HCT116 (cell line): Measurements from ENCODE around the gene ENGASE.

ENCODE experiments used
- EGR1 ChIP-seq: IDR thresholded peaks from 2 replicates; pipeline ENCODE4 v1.6.1; 2012; ENCODE audit warnings: low read depth
- EZH2 ChIP-seq: fragments of 200-600 bp; sonication (generic); IDR thresholded peaks from 2 replicates; pipeline ENCODE4 v1.6.1; 2017; ENCODE audit warnings: antibody characterized with exemption, mixed run types
- EZH2phosphoT487 ChIP-seq: fragments of 200-600 bp; IDR thresholded peaks from 2 replicates; pipeline ENCODE4 v1.6.1; 2018; ENCODE audit warnings: antibody characterized with exemption, borderline replicate concordance
- POLR2A ChIP-seq: IDR thresholded peaks from 2 replicates; pipeline ENCODE4 v1.7.0; 2011; ENCODE audit warnings: borderline replicate concordance; ENCODE audit not compliant: insufficient read depth, insufficient read length; ENCODE audit errors: extremely low read depth
- POLR2AphosphoS5 ChIP-seq: IDR thresholded peaks from 2 replicates; pipeline ENCODE4 v1.6.1; 2011; ENCODE audit warnings: mild to moderate bottlenecking, low read depth, low read length, moderate library complexity
- RAD21 ChIP-seq: IDR thresholded peaks from 2 replicates; pipeline ENCODE4 v1.6.1; 2012; ENCODE audit warnings: low read depth, mild to moderate bottlenecking
- SIN3A ChIP-seq: IDR thresholded peaks from 2 replicates; pipeline ENCODE4 v1.6.1; 2012; ENCODE audit warnings: low read depth
- SRF ChIP-seq: IDR thresholded peaks from 2 replicates; pipeline ENCODE4 v1.6.1; 2012; ENCODE audit warnings: low read depth
- TF ChIP-seq, protein P1 (sequence below), 3 experiments: fragments of 200-600 bp in 1 of 3; sonication (generic) in 1 of 3; IDR thresholded peaks in 2 of 3; conservative IDR thresholded peaks in 1 of 3; 2 replicates each; pipeline ENCODE4 v1.5.1; 2012 to 2017; ENCODE audit warnings: low read depth in 2 of 3, low read length in 2 of 3, antibody characterized with exemption in 1 of 3, borderline replicate concordance in 1 of 3, control low read depth in 1 of 3, mild to moderate bottlenecking in 1 of 3, mixed read lengths in 1 of 3, mixed run types in 1 of 3, moderate library complexity in 1 of 3; ENCODE audit not compliant: insufficient read depth in 1 of 3
- TF ChIP-seq, protein P2 (sequence below): IDR thresholded peaks from 2 replicates; pipeline ENCODE4 v1.6.1; 2012
- TF ChIP-seq, protein P3 (sequence below): IDR thresholded peaks from 2 replicates; pipeline ENCODE4 v1.6.1; 2012; ENCODE audit warnings: low read depth

DNA sequence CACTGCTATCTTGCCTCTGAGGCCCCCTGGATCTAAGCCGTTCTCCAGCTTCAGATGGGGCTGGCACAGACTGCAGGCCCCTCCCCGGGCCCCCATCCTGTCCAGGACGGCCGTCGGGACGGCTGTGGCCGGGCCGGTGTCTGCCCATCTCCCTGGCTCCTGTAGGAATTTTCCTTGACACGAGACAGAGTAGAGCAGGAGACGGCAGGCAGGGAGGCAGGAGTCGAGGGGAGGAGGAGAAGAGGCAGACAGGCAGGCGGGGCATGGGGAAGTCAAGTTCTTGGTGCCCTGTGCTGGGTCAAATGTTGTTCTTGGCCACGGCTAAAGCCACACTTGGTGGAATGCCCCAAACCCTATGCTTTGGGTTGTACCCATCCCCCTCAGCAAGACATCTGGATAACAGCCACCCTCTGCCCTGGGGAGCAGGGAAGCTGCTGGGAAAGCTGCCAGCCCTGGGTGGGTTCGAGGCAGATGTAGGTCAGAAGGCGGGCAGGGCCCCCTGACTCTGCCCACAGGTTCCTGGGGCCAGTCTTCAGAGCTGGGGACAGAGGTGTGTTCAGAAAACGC is 46.6 kb upstream of the ENGASE start:
- no peak for TF ChIP-seq POLR2A
- TF ChIP-seq, protein P1, sequence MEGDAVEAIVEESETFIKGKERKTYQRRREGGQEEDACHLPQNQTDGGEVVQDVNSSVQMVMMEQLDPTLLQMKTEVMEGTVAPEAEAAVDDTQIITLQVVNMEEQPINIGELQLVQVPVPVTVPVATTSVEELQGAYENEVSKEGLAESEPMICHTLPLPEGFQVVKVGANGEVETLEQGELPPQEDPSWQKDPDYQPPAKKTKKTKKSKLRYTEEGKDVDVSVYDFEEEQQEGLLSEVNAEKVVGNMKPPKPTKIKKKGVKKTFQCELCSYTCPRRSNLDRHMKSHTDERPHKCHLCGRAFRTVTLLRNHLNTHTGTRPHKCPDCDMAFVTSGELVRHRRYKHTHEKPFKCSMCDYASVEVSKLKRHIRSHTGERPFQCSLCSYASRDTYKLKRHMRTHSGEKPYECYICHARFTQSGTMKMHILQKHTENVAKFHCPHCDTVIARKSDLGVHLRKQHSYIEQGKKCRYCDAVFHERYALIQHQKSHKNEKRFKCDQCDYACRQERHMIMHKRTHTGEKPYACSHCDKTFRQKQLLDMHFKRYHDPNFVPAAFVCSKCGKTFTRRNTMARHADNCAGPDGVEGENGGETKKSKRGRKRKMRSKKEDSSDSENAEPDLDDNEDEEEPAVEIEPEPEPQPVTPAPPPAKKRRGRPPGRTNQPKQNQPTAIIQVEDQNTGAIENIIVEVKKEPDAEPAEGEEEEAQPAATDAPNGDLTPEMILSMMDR (IDR thresholded peaks at IDR 0.05 in 2 of 3, conservative IDR thresholded peaks at IDR 0.05 in 1 of 3; ENCODE audit: borderline replicate concordance in 1 of 3, insufficient read depth in 1 of 3, low read depth in 2 of 3, low read length in 2 of 3): no peak
- no peak for TF ChIP-seq RAD21
- TF ChIP-seq EZH2phosphoT487: no peak
- no peak for TF ChIP-seq POLR2AphosphoS5
- no peak for TF ChIP-seq SRF
- no peak for TF ChIP-seq SIN3A
- TF ChIP-seq, protein P2, sequence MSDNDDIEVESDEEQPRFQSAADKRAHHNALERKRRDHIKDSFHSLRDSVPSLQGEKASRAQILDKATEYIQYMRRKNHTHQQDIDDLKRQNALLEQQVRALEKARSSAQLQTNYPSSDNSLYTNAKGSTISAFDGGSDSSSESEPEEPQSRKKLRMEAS: no peak
- TF ChIP-seq, protein P3, sequence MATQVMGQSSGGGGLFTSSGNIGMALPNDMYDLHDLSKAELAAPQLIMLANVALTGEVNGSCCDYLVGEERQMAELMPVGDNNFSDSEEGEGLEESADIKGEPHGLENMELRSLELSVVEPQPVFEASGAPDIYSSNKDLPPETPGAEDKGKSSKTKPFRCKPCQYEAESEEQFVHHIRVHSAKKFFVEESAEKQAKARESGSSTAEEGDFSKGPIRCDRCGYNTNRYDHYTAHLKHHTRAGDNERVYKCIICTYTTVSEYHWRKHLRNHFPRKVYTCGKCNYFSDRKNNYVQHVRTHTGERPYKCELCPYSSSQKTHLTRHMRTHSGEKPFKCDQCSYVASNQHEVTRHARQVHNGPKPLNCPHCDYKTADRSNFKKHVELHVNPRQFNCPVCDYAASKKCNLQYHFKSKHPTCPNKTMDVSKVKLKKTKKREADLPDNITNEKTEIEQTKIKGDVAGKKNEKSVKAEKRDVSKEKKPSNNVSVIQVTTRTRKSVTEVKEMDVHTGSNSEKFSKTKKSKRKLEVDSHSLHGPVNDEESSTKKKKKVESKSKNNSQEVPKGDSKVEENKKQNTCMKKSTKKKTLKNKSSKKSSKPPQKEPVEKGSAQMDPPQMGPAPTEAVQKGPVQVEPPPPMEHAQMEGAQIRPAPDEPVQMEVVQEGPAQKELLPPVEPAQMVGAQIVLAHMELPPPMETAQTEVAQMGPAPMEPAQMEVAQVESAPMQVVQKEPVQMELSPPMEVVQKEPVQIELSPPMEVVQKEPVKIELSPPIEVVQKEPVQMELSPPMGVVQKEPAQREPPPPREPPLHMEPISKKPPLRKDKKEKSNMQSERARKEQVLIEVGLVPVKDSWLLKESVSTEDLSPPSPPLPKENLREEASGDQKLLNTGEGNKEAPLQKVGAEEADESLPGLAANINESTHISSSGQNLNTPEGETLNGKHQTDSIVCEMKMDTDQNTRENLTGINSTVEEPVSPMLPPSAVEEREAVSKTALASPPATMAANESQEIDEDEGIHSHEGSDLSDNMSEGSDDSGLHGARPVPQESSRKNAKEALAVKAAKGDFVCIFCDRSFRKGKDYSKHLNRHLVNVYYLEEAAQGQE: no peak
- no peak for TF ChIP-seq EZH2
- no peak for TF ChIP-seq EGR1
